ENCODE measurements around the gene THSD4.

THSD4 gene

DNA sequence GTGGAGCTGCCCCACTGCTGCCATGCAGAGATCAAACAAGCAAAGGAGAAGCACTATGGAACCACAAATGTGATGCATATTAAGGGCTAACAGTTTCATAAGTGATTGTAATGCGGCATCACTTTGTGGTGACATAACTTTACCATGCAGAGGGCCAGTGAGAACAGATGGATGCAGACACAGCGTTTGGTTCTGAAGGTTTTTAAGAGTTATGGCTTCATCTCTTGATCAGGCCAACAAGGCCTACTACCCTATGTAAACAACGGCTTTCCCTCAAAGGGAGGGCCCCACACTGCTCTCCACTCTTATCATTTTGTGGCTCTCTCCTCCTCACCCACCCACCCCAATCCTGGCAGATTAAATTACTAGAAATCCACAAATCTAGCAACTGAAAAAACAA, 708.5 kb downstream of the THSD4 start:
- DNase-seq (ENCODE audit: extremely low spot score), result no peak
- CTCF ChIA-PET, result interaction anchor here (1.1 kb wide), 1 partner anchor 20 kb away, joined by 4 read pairs; no protein-coding TSS in a partner anchor
- TF ChIP-seq, protein P1, sequence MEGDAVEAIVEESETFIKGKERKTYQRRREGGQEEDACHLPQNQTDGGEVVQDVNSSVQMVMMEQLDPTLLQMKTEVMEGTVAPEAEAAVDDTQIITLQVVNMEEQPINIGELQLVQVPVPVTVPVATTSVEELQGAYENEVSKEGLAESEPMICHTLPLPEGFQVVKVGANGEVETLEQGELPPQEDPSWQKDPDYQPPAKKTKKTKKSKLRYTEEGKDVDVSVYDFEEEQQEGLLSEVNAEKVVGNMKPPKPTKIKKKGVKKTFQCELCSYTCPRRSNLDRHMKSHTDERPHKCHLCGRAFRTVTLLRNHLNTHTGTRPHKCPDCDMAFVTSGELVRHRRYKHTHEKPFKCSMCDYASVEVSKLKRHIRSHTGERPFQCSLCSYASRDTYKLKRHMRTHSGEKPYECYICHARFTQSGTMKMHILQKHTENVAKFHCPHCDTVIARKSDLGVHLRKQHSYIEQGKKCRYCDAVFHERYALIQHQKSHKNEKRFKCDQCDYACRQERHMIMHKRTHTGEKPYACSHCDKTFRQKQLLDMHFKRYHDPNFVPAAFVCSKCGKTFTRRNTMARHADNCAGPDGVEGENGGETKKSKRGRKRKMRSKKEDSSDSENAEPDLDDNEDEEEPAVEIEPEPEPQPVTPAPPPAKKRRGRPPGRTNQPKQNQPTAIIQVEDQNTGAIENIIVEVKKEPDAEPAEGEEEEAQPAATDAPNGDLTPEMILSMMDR (IDR thresholded peaks at IDR 0.05; ENCODE audit: control extremely low read depth, extremely low read depth, low read depth, missing control alignments), result no peak
- POLR2A ChIA-PET, result no interaction called here

DNA sequence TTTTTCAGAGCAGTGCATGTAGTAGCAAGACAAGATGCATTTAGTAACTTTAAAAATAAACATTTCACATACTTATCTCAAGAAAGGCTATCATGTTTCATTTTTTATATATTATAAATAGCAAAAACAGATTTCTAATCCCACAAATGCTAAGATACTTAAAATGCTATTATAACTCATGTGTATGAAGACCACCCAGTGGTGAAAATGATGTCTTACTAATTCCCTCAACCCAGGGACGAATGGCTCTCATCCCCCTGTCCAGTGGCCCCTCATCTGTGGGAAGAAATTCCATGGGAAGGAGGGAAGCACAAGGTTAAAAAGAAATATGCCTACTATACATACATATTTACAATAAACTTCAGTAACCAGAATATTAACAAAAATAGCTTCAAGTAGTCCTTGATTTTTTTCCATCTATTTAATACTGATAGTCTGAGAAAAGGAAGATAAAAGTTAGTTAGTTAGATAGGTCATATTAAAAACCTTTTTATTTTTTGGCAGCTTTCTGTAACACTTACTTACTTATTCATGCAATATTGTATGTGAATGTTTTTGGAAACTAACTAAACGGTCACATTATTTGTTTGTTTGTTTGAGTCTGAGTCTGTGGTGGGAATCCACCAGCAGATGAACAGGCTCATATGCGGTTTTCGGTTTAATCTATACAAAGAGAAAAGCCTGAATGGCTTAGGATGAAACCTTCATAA, 709.9 kb downstream of the THSD4 start:
- ChIA-PET CTCF (interaction anchor here (1.1 to 1.5 kb wide), 2 partner anchors 12 to 21 kb away, joined by 4 to 6 read pairs; no protein-coding TSS in a partner anchor), POLR2A (no interaction called here)
- TF ChIP-seq, protein P1 (IDR thresholded peaks at IDR 0.05; ENCODE audit: control extremely low read depth, extremely low read depth, low read depth, missing control alignments), result no peak
- no peak for DNase-seq (ENCODE audit: extremely low spot score)

DNA sequence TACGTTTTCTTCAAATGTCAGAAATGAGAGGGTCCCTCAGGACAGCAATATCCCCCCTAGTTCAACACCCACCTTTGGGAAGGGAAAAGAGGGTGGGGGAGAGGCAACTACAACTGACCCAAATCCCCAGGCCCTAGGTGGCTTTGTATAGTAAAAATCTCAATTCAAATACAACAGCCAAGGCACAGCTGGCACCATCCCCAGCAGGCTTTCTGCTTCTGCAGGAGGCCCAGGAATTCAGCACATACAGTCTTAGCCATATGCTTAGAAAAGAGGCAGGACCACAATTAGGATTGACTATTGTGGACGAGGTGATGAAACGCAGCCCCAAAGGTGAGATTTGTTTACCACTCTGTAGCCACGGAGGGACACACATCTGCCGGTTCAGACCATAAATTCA, 710.9 kb downstream of the THSD4 start:
- DNase-seq (ENCODE audit: extremely low spot score), result no peak
- ChIA-PET POLR2A (no interaction called here), CTCF (interaction anchor here (0.8 to 1.0 kb wide), 2 partner anchors 11 to 82 kb away, joined by 4 read pairs; no protein-coding TSS in a partner anchor)
- TF ChIP-seq, protein P1 (IDR thresholded peaks at IDR 0.05; ENCODE audit: control extremely low read depth, extremely low read depth, low read depth, missing control alignments), result no peak

DNA sequence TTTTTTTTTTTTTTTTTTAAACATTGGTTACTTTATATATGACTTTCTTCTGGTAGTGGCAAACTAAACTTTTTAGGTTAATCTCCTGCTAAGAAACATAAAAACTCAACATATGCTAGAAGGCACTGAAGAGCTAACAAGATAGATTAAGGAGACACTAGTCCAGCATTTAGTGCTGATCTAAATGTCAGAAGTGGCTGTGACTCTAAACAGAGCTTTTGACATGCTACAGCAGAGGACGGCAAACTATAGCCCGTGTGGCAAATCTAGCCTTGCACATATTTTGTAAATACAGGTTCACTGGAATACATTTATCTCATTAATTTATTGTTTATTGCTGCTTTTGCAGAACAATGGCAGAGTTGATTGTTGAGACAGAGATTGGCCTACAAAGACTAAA, 715.7 kb downstream of the THSD4 start:
- TF ChIP-seq, protein P1 (IDR thresholded peaks at IDR 0.05; ENCODE audit: control extremely low read depth, extremely low read depth, low read depth, missing control alignments), result no peak
- ChIA-PET POLR2A (no interaction called here), CTCF (no interaction called here)
- DNase-seq (ENCODE audit: extremely low spot score), result no peak

Measured in GM10248 (cell line).